Mammary epithelial cell (primary cell): ENCODE measurements around the gene FLRT1.

Experiments
- EZH2 ChIP-seq: IDR thresholded peaks from 2 replicates; pipeline ENCODE4 v1.6.1; 2012; ENCODE audit warnings: low read length, inconsistent platforms, borderline replicate concordance
- TF ChIP-seq, protein P1 (sequence below), 2 donors: IDR thresholded peaks in 1 of 2; conservative IDR thresholded peaks in 1 of 2; 2 replicates each; pipeline ENCODE4 v1.5.1; 2011 to 2012; ENCODE audit warnings: inconsistent platforms in 2 of 2, low read length in 2 of 2, mild to moderate bottlenecking in 2 of 2, control low read depth in 1 of 2, low read depth in 1 of 2; ENCODE audit not compliant: insufficient read depth in 1 of 2; ENCODE audit errors: extremely low read depth in 1 of 2

DNA sequence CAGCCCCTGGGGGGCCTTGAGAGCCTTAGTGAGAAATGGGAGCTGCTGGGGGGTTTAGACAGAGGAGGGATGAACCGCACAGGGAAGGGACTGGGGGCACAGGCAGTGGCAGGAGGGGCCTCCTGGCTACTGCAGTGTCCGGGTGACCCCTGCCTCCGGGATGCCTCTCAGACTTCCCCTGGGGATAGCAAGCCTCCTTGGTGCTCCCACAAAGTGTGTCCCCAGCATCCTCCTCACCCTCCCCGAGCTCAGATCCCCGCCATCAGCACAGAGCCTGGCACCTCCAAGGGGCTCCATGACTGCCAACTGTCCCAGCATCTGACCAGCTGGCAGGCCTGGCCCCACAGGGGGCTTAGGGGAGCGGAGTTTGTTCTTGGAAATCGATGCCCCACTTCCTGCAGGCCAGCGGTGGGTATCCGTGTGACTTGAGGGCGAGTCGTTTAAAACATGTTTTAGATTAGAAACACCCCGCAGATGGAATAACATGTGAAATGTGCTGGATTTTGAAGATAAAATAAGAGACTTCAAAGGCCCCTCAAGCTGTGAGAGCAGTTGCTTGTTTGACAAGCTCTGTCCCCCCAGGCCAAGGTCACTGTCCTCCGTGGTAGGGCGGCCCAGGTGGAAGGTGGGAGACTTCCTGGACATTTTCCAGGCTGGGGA is 13.5 kb upstream of the FLRT1 start:
- TF ChIP-seq, protein P1, sequence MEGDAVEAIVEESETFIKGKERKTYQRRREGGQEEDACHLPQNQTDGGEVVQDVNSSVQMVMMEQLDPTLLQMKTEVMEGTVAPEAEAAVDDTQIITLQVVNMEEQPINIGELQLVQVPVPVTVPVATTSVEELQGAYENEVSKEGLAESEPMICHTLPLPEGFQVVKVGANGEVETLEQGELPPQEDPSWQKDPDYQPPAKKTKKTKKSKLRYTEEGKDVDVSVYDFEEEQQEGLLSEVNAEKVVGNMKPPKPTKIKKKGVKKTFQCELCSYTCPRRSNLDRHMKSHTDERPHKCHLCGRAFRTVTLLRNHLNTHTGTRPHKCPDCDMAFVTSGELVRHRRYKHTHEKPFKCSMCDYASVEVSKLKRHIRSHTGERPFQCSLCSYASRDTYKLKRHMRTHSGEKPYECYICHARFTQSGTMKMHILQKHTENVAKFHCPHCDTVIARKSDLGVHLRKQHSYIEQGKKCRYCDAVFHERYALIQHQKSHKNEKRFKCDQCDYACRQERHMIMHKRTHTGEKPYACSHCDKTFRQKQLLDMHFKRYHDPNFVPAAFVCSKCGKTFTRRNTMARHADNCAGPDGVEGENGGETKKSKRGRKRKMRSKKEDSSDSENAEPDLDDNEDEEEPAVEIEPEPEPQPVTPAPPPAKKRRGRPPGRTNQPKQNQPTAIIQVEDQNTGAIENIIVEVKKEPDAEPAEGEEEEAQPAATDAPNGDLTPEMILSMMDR (conservative IDR thresholded peaks at IDR 0.05 in 1 of 2, IDR thresholded peaks at IDR 0.05 in 1 of 2; ENCODE audit: extremely low read depth in 1 of 2, insufficient read depth in 1 of 2, low read depth in 1 of 2, low read length in 2 of 2), result no peak
- no peak for TF ChIP-seq EZH2
